ENCODE measurements around the gene PLCB2. TPM values are rescaled to one million over a fixed set of nuclear protein-coding genes. Genes with fewer than 3 reads are reported as not detected.

PLCB2 gene
- total RNA-seq, 3 donors from 2014 or later (not counting 1 experiment from before 2014, with no cell fraction given), result 345 to 440 (median 432) TPM

DNA sequence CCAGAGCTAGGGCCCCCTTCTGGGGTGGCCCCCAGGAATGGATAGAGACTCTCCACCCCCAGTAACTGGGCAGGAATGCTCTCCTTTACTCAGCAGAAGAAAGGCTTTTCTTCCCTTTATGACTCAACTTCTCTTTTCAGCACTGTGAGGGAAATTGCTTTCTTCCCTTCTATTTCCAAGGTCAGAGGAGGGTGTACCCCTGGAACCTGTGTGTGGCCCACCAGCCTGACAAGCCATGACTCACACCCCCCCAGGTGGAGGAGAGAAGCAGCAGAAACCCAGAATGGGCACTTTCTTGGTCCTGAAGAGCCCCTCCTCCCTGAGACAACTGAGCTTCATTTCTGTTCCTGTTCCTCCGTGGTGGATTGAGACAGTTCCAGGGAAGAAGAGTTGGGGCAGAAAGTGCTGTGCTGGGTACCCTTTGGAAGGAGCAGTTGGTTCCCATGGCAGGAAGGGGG is 22.2 kb downstream of the PLCB2 start:
- DNase-seq (no peak), ATAC-seq (no peak)
- no peaks in the 10 kb centered on the region for H3K36me3 Mint-ChIP-seq
- H3K4me1 Mint-ChIP-seq, result peaks cover 0 to 5% of the 10 kb centered on the region in 2 donors
- Histone ChIP-seq H3K4me1 (ENCODE audit: control insufficient read depth, insufficient read depth, low read length) (peaks cover 15% of the 10 kb centered on the region), H3K9me3 (ENCODE audit: control insufficient read depth, insufficient read depth, low read length) (no peaks in the 10 kb centered on the region), H3K27ac (ENCODE audit: low read length) (no peak overlapping the region), H3K4me3 (ENCODE audit: low read length) (no peak overlapping the region), H3K27me3 (ENCODE audit: control insufficient read depth, insufficient read depth, low read length) (peaks cover 11% of the 10 kb centered on the region), H3K36me3 (ENCODE audit: control insufficient read depth, insufficient read depth, low read length) (peaks cover 41% of the 10 kb centered on the region)
- intact Hi-C loops (cut with micrococcal nuclease), result no loop called here
- H3K4me3 Mint-ChIP-seq, result no peak overlapping the region
- H3K27ac Mint-ChIP-seq, result peak overlapping the region in 1 of 2 donors; percentile 56
- 71% methylated on average over 1 of the region's 1 CpG for WGBS (ENCODE audit: insufficient coverage)
- H3K27me3 Mint-ChIP-seq (ENCODE audit: low read depth in 2 of 2), result peaks cover 0 to 6% of the 10 kb centered on the region in 2 donors
- TF ChIP-seq, protein P1, sequence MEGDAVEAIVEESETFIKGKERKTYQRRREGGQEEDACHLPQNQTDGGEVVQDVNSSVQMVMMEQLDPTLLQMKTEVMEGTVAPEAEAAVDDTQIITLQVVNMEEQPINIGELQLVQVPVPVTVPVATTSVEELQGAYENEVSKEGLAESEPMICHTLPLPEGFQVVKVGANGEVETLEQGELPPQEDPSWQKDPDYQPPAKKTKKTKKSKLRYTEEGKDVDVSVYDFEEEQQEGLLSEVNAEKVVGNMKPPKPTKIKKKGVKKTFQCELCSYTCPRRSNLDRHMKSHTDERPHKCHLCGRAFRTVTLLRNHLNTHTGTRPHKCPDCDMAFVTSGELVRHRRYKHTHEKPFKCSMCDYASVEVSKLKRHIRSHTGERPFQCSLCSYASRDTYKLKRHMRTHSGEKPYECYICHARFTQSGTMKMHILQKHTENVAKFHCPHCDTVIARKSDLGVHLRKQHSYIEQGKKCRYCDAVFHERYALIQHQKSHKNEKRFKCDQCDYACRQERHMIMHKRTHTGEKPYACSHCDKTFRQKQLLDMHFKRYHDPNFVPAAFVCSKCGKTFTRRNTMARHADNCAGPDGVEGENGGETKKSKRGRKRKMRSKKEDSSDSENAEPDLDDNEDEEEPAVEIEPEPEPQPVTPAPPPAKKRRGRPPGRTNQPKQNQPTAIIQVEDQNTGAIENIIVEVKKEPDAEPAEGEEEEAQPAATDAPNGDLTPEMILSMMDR (IDR thresholded peaks at IDR 0.05), result no peak
- H3K9me3 Mint-ChIP-seq, result no peaks in the 10 kb centered on the region

DNA sequence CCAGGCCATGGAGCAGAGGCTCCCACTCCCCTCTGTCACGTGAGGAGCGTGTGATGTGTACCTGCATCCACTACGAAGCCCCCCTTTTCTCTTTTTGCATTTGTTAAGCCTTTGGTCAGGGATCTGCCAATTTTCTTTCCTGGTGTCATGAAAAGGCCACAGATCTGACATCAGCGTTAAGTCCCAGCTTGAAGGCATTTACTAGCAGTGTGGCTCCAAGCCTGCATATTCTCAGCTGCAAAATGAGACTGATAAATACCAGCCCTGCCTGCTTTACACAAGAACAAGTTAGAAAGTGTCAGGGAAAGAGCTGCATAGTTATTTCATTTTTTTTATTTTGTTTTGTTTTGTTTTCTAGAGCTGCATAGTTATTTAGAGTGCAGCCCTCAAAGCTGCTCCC is 22.6 kb downstream of the PLCB2 start:
- H3K4me3 ChIP-seq (ENCODE audit: low read length), result no peak overlapping the region
- H3K27me3 ChIP-seq (ENCODE audit: control insufficient read depth, insufficient read depth, low read length), result peaks cover 12% of the 10 kb centered on the region
- DNase-seq (no peak), ATAC-seq (no peak)
- no peak overlapping the region for H3K4me3 Mint-ChIP-seq
- H3K27me3 Mint-ChIP-seq (ENCODE audit: low read depth in 2 of 2), result peaks cover 0 to 11% of the 10 kb centered on the region in 2 donors
- H3K9me3 ChIP-seq (ENCODE audit: control insufficient read depth, insufficient read depth, low read length), result no peaks in the 10 kb centered on the region
- WGBS (ENCODE audit: insufficient coverage), result 92% methylated on average over 4 of the region's 4 CpGs
- peaks cover 37% of the 10 kb centered on the region for H3K36me3 ChIP-seq (ENCODE audit: control insufficient read depth, insufficient read depth, low read length)
- TF ChIP-seq, protein P1 (IDR thresholded peaks at IDR 0.05), result no peak
- H3K9me3 Mint-ChIP-seq, result no peaks in the 10 kb centered on the region
- H3K4me1 Mint-ChIP-seq, result peaks cover 0 to 5% of the 10 kb centered on the region in 2 donors
- H3K27ac ChIP-seq (ENCODE audit: low read length), result no peak overlapping the region
- H3K27ac Mint-ChIP-seq, result peak overlapping the region in 1 of 2 donors; percentile 56
- H3K4me1 ChIP-seq (ENCODE audit: control insufficient read depth, insufficient read depth, low read length), result peaks cover 15% of the 10 kb centered on the region
- H3K36me3 Mint-ChIP-seq, result no peaks in the 10 kb centered on the region
- intact Hi-C loops (cut with micrococcal nuclease), result no loop called here

DNA sequence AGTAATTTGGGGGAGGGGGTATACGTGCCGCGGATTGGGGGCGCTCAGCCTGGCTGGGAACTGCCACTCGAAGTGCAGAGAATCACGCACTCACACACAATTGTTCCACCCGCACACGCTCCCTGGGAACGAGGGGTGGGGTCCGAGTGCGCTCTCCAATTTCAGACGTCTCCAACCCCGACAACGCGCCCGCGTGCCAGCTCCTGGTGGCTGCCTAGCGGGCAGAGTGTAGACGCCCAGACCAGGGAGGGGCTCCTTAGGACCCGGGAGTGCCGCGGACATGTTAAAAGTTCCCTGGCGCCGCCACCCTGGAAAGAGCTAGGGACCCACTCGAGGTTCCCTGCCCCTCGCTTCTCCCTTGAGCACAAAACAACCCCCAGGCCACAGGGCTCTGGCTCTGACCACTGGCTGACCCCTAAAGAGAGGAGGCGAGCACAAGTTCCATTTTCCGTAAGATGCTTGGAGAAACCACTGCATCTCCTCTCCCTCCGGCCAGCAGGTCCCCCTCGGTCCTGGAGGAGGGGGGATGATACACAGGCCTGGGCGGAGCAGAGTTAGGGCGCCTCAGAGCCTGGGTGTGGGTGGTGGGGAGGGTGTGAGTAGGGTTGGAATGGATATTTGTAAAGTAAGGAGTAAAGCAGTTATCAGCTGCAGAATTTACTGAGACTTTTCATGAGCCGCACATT is 24.0 kb downstream of the PLCB2 start:
- Mint-ChIP-seq H3K36me3 (no peaks in the 10 kb centered on the region), H3K27me3 (ENCODE audit: low read depth in 2 of 2) (peaks cover 3 to 20% of the 10 kb centered on the region in 2 donors), H3K27ac (no peak overlapping the region), H3K4me3 (peak overlapping the region; percentile 40), H3K9me3 (no peaks in the 10 kb centered on the region), H3K4me1 (peaks cover 0 to 5% of the 10 kb centered on the region in 2 donors)
- Histone ChIP-seq H3K4me1 (ENCODE audit: control insufficient read depth, insufficient read depth, low read length) (peaks cover 23% of the 10 kb centered on the region), H3K27ac (ENCODE audit: low read length) (no peak overlapping the region), H3K9me3 (ENCODE audit: control insufficient read depth, insufficient read depth, low read length) (no peaks in the 10 kb centered on the region), H3K36me3 (ENCODE audit: control insufficient read depth, insufficient read depth, low read length) (peaks cover 23% of the 10 kb centered on the region), H3K4me3 (ENCODE audit: low read length) (no peak overlapping the region), H3K27me3 (ENCODE audit: control insufficient read depth, insufficient read depth, low read length) (peaks cover 18% of the 10 kb centered on the region)
- ATAC-seq (no peak), DNase-seq (no peak)
- TF ChIP-seq, protein P1 (IDR thresholded peaks at IDR 0.05), result no peak
- intact Hi-C loops (cut with micrococcal nuclease), result no loop called here
- 49% methylated on average over 33 of the region's 33 CpGs for WGBS (ENCODE audit: insufficient coverage)
